Natural killer cell (primary cell): ENCODE data around the gene EPOP. TPM values are rescaled to one million over a fixed set of nuclear protein-coding genes. Genes with fewer than 3 reads are reported as not detected.

Experiments used
- ATAC-seq, 3 donors: fragments of 150-1000 bp in 2 of 3; fragments of 200-7000 bp in 1 of 3; cut with Tn5 transposase; 1 replicate in 1 of 3; 2 replicates in 2 of 3; pipeline ENCODE4 v1.10.0; 2021; ENCODE audit warnings: mild to moderate bottlenecking in 2 of 3, moderate library complexity in 2 of 3
- DNase-seq, 2 donors: peaks; one replicate each; pipeline versions ENCODE4 v3.0.0 to v3.0.0-alpha.2; 2013 to 2021; ENCODE audit warnings: mixed read lengths in 1 of 2
- H3K27ac ChIP-seq: one replicate; pipeline ENCODE4 v1.5.1; 2013; ENCODE audit warnings: mild to moderate bottlenecking, low read length
- H3K27me3 ChIP-seq: one replicate; pipeline ENCODE4 v1.6.1; 2013; ENCODE audit warnings: low read length; ENCODE audit not compliant: control insufficient read depth, insufficient read depth
- H3K36me3 ChIP-seq: one replicate; pipeline ENCODE4 v1.6.1; 2013; ENCODE audit warnings: low read length; ENCODE audit not compliant: control insufficient read depth, insufficient read depth
- H3K4me1 ChIP-seq: one replicate; pipeline ENCODE4 v1.6.1; 2013; ENCODE audit warnings: low read length; ENCODE audit not compliant: control insufficient read depth, insufficient read depth
- H3K4me3 ChIP-seq: one replicate; pipeline ENCODE4 v1.5.1; 2013; ENCODE audit warnings: low read length
- H3K9me3 ChIP-seq: one replicate; pipeline ENCODE4 v1.6.1; 2013; ENCODE audit warnings: low read length; ENCODE audit not compliant: control insufficient read depth, insufficient read depth
- H3K27ac Mint-ChIP-seq, 2 donors: one replicate each; pipeline ENCODE4 v1.8.0; 2022; ENCODE audit warnings: mild to moderate bottlenecking in 2 of 2, mixed read lengths in 2 of 2, moderate library complexity in 1 of 2
- H3K27me3 Mint-ChIP-seq, 2 donors: one replicate each; pipeline ENCODE4 v1.8.0; 2022; ENCODE audit warnings: low read depth in 2 of 2, mixed read lengths in 2 of 2
- H3K36me3 Mint-ChIP-seq: one replicate; pipeline ENCODE4 v1.8.0; 2022; ENCODE audit warnings: mixed read lengths
- H3K4me1 Mint-ChIP-seq, 2 donors: one replicate each; pipeline ENCODE4 v1.8.0; 2022; ENCODE audit warnings: mixed read lengths in 2 of 2
- H3K4me3 Mint-ChIP-seq: one replicate; pipeline ENCODE4 v1.8.0; 2022; ENCODE audit warnings: mild to moderate bottlenecking, moderate library complexity, mixed read lengths
- H3K9me3 Mint-ChIP-seq, 2 donors: one replicate each; pipeline ENCODE4 v1.8.0; 2022; ENCODE audit warnings: mixed read lengths in 2 of 2
- WGBS: methylation state at CpG from one replicate; pipeline ENCODE4 v1.1.7; 2013; ENCODE audit warnings: missing lambda C conversion rate; ENCODE audit not compliant: insufficient coverage; 5-methylcytosine and 5-hydroxymethylcytosine counted together
- intact Hi-C: fragments of 100-400 bp; cut with micrococcal nuclease; formaldehyde crosslinking; loops from one replicate; pipeline ENCODE4 v1.14.2; 2022
- total RNA-seq, 4 donors: library from RNA; stranded (reverse); fragments of 120-200 nt in 1 of 4; gene quantifications; one replicate each; pipeline versions ENCODE4 v1.2.3 to v1.2.4, GENCODE V29; 2013 to 2022
- TF ChIP-seq, protein P1 (sequence below): fragments of 200-600 bp; IDR thresholded peaks from one replicate; pipeline ENCODE4 v1.8.0; 2022; ENCODE audit warnings: antibody characterized with exemption

Gene EPOP
- total RNA-seq, 3 donors from 2014 or later (not counting 1 experiment from before 2014, with no cell fraction given), result 0.66 to 1.9 (median 1.1) TPM

DNA sequence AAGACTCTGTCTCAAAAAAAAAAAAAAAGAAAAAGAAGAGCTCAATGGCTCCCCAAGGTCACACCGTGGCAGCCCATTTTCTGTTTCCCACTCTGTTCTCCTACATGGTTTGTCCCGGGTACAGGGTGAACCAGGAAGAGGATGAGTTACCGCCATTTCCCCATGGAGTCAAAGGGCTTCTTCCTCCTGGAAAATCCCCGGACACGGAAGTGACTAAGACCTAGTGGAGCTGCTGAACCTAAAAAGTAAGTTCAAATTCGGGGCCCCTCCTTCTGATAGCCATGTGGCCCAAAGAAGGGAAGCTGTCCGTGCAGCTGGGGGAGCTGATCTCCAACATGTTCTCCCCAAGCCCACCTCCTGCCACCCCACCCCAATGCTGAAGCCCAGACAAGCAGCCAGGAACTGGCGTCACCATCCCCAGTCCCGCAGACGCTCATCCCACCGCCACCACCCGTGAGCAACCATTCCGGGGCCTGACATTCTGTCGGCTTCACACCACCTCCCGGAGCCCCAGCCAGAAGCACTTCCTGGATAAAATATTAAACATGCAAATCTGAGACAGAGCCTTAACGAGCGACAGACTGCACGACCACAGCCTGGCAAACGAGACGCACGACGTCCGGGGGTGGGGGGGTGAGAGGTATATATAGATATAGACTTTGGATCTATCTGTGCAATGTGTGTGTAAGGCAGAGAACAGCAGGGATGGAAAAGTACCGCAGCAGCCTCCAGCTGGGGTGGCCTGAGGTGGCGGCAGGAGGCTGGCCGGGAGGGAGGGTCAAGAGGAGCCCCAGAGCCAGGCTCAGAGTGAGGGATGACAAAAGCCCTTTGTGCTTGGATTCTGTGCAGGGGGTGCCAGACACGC is 17.6 kb downstream of the EPOP start:
- H3K9me3 Mint-ChIP-seq, result no peaks in the 10 kb centered on the region
- WGBS, result 73% methylated on average over 27 of the region's 27 CpGs

DNA sequence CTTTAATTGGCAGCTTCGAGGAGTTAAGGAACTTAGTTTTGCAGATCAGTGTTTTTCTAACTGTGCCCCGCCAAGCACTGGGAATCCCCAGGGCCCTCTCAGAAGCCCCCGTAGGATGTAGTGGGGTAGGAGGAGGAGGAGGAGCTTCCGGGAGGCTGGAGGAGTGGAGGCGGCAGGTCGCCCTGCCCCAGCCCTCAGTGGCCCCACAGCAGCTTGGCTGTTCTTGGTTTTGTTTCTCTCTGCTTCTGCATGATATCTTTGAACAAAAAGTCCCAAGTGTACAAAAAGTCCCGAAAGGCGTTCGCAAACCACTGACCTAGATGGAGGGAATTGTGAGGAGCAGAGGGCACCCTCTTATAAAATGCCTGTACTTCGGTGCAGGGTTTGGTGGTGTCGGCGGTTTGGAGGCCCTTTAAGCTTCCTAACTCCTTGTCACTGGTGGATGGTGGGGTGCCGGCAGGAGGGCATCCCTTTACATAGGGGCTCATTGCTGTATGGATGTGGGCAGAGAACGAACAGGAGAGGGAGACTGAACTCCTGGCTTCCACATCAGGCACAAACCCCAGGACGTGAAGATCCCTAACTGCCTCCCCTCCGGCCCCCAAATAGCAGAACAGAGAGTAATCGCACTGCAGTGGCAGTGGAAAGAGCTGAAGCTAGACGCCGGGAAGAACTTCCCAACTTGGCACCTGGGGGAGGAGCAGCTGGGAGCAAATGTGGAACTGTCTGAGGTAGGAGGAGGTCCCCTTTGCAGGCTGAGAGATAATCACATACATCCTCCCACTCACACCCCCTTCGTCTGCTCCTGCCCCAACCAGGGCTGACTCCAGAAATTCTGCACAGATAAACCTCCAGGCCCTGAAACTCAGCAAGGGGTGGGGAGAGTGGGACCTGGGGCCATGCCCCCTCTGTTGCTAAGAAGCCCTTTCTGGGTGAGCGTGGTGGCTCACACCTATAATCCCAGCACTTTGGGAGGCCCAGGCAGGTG is 20.1 kb downstream of the EPOP start:
- DNase-seq, result no peak
- intact Hi-C loops, result no loop called here
- Mint-ChIP-seq H3K4me3 (no peak overlapping the region), H3K4me1 (peaks cover 0 to 13% of the 10 kb centered on the region in 2 donors), H3K27me3 (peaks cover 18 to 29% of the 10 kb centered on the region in 2 donors), H3K27ac (no peak overlapping the region), H3K9me3 (no peaks in the 10 kb centered on the region), H3K36me3 (no peaks in the 10 kb centered on the region)
- Histone ChIP-seq H3K9me3 (no peaks in the 10 kb centered on the region), H3K27me3 (peaks cover 3% of the 10 kb centered on the region), H3K36me3 (no peaks in the 10 kb centered on the region), H3K27ac (no peak overlapping the region), H3K4me1 (no peaks in the 10 kb centered on the region), H3K4me3 (no peak overlapping the region)
- ATAC-seq, result no peak
- 45% methylated on average over 18 of the region's 21 CpGs for WGBS
- TF ChIP-seq, protein P1, sequence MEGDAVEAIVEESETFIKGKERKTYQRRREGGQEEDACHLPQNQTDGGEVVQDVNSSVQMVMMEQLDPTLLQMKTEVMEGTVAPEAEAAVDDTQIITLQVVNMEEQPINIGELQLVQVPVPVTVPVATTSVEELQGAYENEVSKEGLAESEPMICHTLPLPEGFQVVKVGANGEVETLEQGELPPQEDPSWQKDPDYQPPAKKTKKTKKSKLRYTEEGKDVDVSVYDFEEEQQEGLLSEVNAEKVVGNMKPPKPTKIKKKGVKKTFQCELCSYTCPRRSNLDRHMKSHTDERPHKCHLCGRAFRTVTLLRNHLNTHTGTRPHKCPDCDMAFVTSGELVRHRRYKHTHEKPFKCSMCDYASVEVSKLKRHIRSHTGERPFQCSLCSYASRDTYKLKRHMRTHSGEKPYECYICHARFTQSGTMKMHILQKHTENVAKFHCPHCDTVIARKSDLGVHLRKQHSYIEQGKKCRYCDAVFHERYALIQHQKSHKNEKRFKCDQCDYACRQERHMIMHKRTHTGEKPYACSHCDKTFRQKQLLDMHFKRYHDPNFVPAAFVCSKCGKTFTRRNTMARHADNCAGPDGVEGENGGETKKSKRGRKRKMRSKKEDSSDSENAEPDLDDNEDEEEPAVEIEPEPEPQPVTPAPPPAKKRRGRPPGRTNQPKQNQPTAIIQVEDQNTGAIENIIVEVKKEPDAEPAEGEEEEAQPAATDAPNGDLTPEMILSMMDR, result no peak

More for the DNA sequence above, 17.6 kb downstream of the EPOP start:
- intact Hi-C loops, result no loop called here
- peaks cover 0 to 13% of the 10 kb centered on the region in 2 donors for H3K4me1 Mint-ChIP-seq
- no peaks in the 10 kb centered on the region for H3K36me3 ChIP-seq
- peaks cover 27 to 30% of the 10 kb centered on the region in 2 donors for H3K27me3 Mint-ChIP-seq
- H3K27ac ChIP-seq, result no peak overlapping the region
- no peak overlapping the region for H3K4me3 Mint-ChIP-seq
- H3K36me3 Mint-ChIP-seq, result no peaks in the 10 kb centered on the region
- H3K27ac Mint-ChIP-seq, result no peak overlapping the region
- TF ChIP-seq, protein P1, result no peak
- no peaks in the 10 kb centered on the region for H3K9me3 ChIP-seq
- peaks cover 3% of the 10 kb centered on the region for H3K27me3 ChIP-seq
- no peak overlapping the region for H3K4me3 ChIP-seq
- DNase-seq, result no peak
- H3K4me1 ChIP-seq, result no peaks in the 10 kb centered on the region
- peak in 2 of 3 donors; percentile 34 to 76 for ATAC-seq

DNA sequence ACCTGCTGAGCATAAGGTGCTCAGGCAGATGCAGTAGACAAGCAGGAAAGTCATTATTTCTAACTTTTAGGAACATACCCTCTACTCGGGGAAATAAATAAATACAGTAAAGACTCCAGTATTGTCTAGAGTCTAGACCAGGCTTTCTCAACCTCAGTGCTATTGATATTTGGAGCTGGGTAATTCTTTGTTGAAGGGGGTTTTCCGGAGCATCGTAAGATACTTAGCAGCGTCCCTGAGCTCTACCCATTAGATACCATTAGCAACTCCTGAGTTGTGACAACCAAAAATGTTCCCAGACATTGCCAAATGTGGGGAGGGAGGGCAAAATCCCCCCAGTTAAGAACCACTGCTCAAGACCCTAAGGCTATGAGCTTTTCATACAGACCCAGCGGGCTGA is 21.1 kb downstream of the EPOP start:
- Mint-ChIP-seq H3K27me3 (peaks cover 18 to 28% of the 10 kb centered on the region in 2 donors), H3K4me1 (peaks cover 0 to 11% of the 10 kb centered on the region in 2 donors), H3K9me3 (no peaks in the 10 kb centered on the region), H3K4me3 (no peak overlapping the region), H3K27ac (no peak overlapping the region), H3K36me3 (no peaks in the 10 kb centered on the region)
- ATAC-seq, result no peak
- Histone ChIP-seq H3K4me3 (no peak overlapping the region), H3K9me3 (no peaks in the 10 kb centered on the region), H3K27me3 (peaks cover 3% of the 10 kb centered on the region), H3K27ac (no peak overlapping the region), H3K4me1 (no peaks in the 10 kb centered on the region), H3K36me3 (no peaks in the 10 kb centered on the region)
- WGBS, result 96% methylated on average over 2 of the region's 5 CpGs
- intact Hi-C loops, result no loop called here
- TF ChIP-seq, protein P1, result no peak
- no peak for DNase-seq
